H1 (cell line): Measurements from ENCODE around the gene FGD6. TPM values are rescaled to one million over a fixed set of nuclear protein-coding genes. Genes with fewer than 3 reads are reported as not detected.

Source experiments
- CTCF ChIA-PET: fragments of 300-600 bp; sonication (Branson Sonifier 250); formaldehyde crosslinking; loops from one replicate; lab custom pipeline; 2021; ENCODE audit not compliant: partially characterized antibody; lab: Charles Lee
- POLR2A ChIA-PET: fragments of 300-600 bp; sonication (Branson Sonifier 250); formaldehyde crosslinking; loops from one replicate; lab custom pipeline; 2021; ENCODE audit warnings: inconsistent platforms; ENCODE audit not compliant: partially characterized antibody; lab: Charles Lee
- DNase-seq, 2 experiments: peaks; one replicate each; pipeline versions ENCODE4 v3.0.0 to v3.0.0-alpha.2; 2010 to 2022; ENCODE audit warnings: low spot score in 2 of 2, low read depth in 1 of 2, mixed read lengths in 1 of 2
- FAIRE-seq: peaks from 2 replicates; lab custom pipeline; 2011; peaks lifted over from hg19 to GRCh38; lab: Jason Lieb, UNC
- H2AFZ ChIP-seq: 2 replicates; pipeline ENCODE4 v1.8.1; 2012; ENCODE audit warnings: low read length, inconsistent platforms
- H2AK5ac ChIP-seq: 2 replicates; pipeline ENCODE4 v1.6.1; 2013; ENCODE audit warnings: low read depth, low read length
- H2BK120ac ChIP-seq: replicated peaks from 2 replicates; pipeline ENCODE3; 2013; ENCODE audit warnings: low read depth, low read length, inconsistent platforms
- H2BK12ac ChIP-seq: 2 replicates; pipeline ENCODE4 v1.6.1; 2013; ENCODE audit warnings: low read depth, low read length
- H2BK15ac ChIP-seq: 2 replicates; pipeline ENCODE4 v1.6.1; 2013; ENCODE audit warnings: low read length
- H2BK20ac ChIP-seq: 2 replicates; pipeline ENCODE4 v1.6.1; 2013; ENCODE audit warnings: low read length
- H2BK5ac ChIP-seq: 2 replicates; pipeline ENCODE4 v1.6.1; 2013; ENCODE audit warnings: low read depth, low read length
- H3K14ac ChIP-seq: 2 replicates; pipeline ENCODE4 v1.6.1; 2013; ENCODE audit warnings: inconsistent platforms; ENCODE audit not compliant: insufficient read length
- H3K18ac ChIP-seq: 2 replicates; pipeline ENCODE4 v1.6.1; 2013; ENCODE audit warnings: low read length; ENCODE audit errors: extremely low read depth
- H3K23ac ChIP-seq: 2 replicates; pipeline ENCODE4 v1.6.1; 2013; ENCODE audit warnings: inconsistent platforms; ENCODE audit not compliant: insufficient read length
- H3K23me2 ChIP-seq: 2 replicates; pipeline ENCODE4 v1.6.1; 2013; ENCODE audit warnings: low read depth, low read length
- H3K27ac ChIP-seq: 2 replicates; pipeline ENCODE4 v1.6.1; 2011; ENCODE audit warnings: low read depth, low read length, inconsistent platforms
- H3K27me3 ChIP-seq, 4 experiments: replicated peaks in 1 of 4; 1 replicate in 1 of 4; 2 replicates in 3 of 4; pipeline versions ENCODE4 v1.6.1 to v1.8.1; 2011 to 2013; ENCODE audit warnings: low read length in 3 of 4, mild to moderate bottlenecking in 3 of 4, inconsistent platforms in 2 of 4, mixed read lengths in 2 of 4, moderate library complexity in 1 of 4; ENCODE audit not compliant: control insufficient read depth in 3 of 4, insufficient read depth in 3 of 4; ENCODE audit errors: extremely low read depth in 1 of 4
- H3K36me3 ChIP-seq, 4 experiments: 2 replicates each; pipeline versions ENCODE4 v1.6.1 to v1.8.1; 2011 to 2013; ENCODE audit warnings: mild to moderate bottlenecking in 4 of 4, low read length in 3 of 4, moderate library complexity in 2 of 4, control low read depth in 1 of 4, inconsistent platforms in 1 of 4; ENCODE audit not compliant: insufficient read depth in 4 of 4, control insufficient read depth in 2 of 4
- H3K4ac ChIP-seq: replicated peaks from 2 replicates; pipeline ENCODE3; 2013; ENCODE audit warnings: low read length, low read depth, mixed read lengths, inconsistent platforms; ENCODE audit not compliant: insufficient read length
- H3K4me1 ChIP-seq, 4 experiments: replicated peaks in 1 of 4; 1 replicate in 1 of 4; 2 replicates in 3 of 4; pipeline versions ENCODE4 v1.6.1 to v1.8.1; 2011 to 2013; ENCODE audit warnings: low read length in 3 of 4, inconsistent platforms in 2 of 4, mixed read lengths in 1 of 4; ENCODE audit not compliant: insufficient read depth in 4 of 4, control insufficient read depth in 3 of 4
- H3K4me2 ChIP-seq, 2 experiments: 2 replicates each; pipeline versions ENCODE4 v1.6.1 to v1.8.1; 2011 to 2013; ENCODE audit warnings: low read depth in 2 of 2, low read length in 2 of 2, control low read depth in 1 of 2, inconsistent platforms in 1 of 2, mild to moderate bottlenecking in 1 of 2; ENCODE audit not compliant: insufficient read depth in 1 of 2
- H3K4me3 ChIP-seq, 4 experiments: fragments of 200-600, 300-600 bp in 1 of 4; sonication (generic), shearing (Covaris generic), sonication (Bioruptor Twin) in 1 of 4; 2 replicates each; pipeline versions ENCODE4 v1.5.1 to v1.8.1; 2011 to 2016; ENCODE audit warnings: low read length in 4 of 4, low read depth in 3 of 4, control low read depth in 2 of 4, inconsistent platforms in 2 of 4, mild to moderate bottlenecking in 2 of 4, mixed read lengths in 1 of 4, moderate library complexity in 1 of 4; ENCODE audit not compliant: insufficient read depth in 2 of 4; ENCODE audit errors: extremely low read depth in 1 of 4
- H3K56ac ChIP-seq: replicated peaks from 2 replicates; pipeline ENCODE3; 2013; ENCODE audit warnings: low read depth, mild to moderate bottlenecking, mixed read lengths, low read length, inconsistent platforms; ENCODE audit not compliant: insufficient read length
- H3K79me1 ChIP-seq: 2 replicates; pipeline ENCODE4 v1.6.1; 2013; ENCODE audit warnings: low read depth, low read length, control low read depth
- H3K79me2 ChIP-seq, 2 experiments: 2 replicates each; pipeline versions ENCODE4 v1.6.1 to v1.8.1; 2012 to 2013; ENCODE audit warnings: low read length in 2 of 2, mild to moderate bottlenecking in 2 of 2, inconsistent platforms in 1 of 2; ENCODE audit not compliant: insufficient read depth in 2 of 2, control insufficient read depth in 1 of 2
- H3K9ac ChIP-seq, 4 experiments: replicated peaks in 1 of 4; 1 replicate in 1 of 4; 2 replicates in 3 of 4; pipeline versions ENCODE4 v1.6.1 to v1.8.1; 2011 to 2013; ENCODE audit warnings: low read depth in 3 of 4, low read length in 3 of 4, control low read depth in 2 of 4, mild to moderate bottlenecking in 2 of 4, moderate library complexity in 2 of 4, inconsistent platforms in 1 of 4; ENCODE audit errors: extremely low read depth in 1 of 4
- H3K9me3 ChIP-seq, 2 experiments: 2 replicates each; pipeline versions ENCODE4 v1.6.1 to v1.8.1; 2012 to 2013; ENCODE audit warnings: mild to moderate bottlenecking in 2 of 2, moderate library complexity in 2 of 2, control low read depth in 1 of 2, inconsistent platforms in 1 of 2, low read depth in 1 of 2, low read length in 1 of 2, mixed read lengths in 1 of 2; ENCODE audit not compliant: insufficient read depth in 2 of 2
- H4K20me1 ChIP-seq, 2 experiments: replicated peaks in 1 of 2; 2 replicates each; pipeline versions ENCODE3 to v1.8.1; 2011 to 2013; ENCODE audit warnings: inconsistent platforms in 2 of 2, low read length in 2 of 2, mild to moderate bottlenecking in 1 of 2; ENCODE audit not compliant: insufficient read depth in 2 of 2, control insufficient read depth in 1 of 2
- H4K5ac ChIP-seq: 2 replicates; pipeline ENCODE4 v1.6.1; 2013; ENCODE audit warnings: low read length, low read depth, mixed read lengths, inconsistent platforms; ENCODE audit not compliant: insufficient read length
- H4K8ac ChIP-seq: 2 replicates; pipeline ENCODE4 v1.8.0; 2013; ENCODE audit warnings: mild to moderate bottlenecking, moderate library complexity, low read length, inconsistent platforms; ENCODE audit not compliant: insufficient read depth; ENCODE audit errors: extremely low read depth
- H4K91ac ChIP-seq: replicated peaks from 2 replicates; pipeline ENCODE3; 2013; ENCODE audit warnings: low read length, mixed read lengths, inconsistent platforms; ENCODE audit not compliant: insufficient read length
- CBX5 ChIP-seq: fragments of 300-800, 300-1000 bp; sonication (generic); IDR thresholded peaks from 2 replicates; pipeline ENCODE4 v1.7.1; 2016; ENCODE audit warnings: antibody characterized with exemption, low read length, low read depth
- CEBPB ChIP-seq: IDR thresholded peaks from 2 replicates; pipeline ENCODE4 v1.6.1; 2012; ENCODE audit warnings: low read depth, low read length
- CTBP2 ChIP-seq: IDR thresholded peaks from 2 replicates; pipeline ENCODE4 v1.7.0; 2011; ENCODE audit warnings: borderline replicate concordance, mild to moderate bottlenecking, moderate library complexity, mixed read lengths, low read length; ENCODE audit not compliant: insufficient read depth, insufficient read length
- CTCF ChIP-seq, 3 experiments: IDR thresholded peaks; 1 replicate in 2 of 3; 2 replicates in 1 of 3; pipeline versions ENCODE4 v1.5.1 to v1.6.1; 2011; ENCODE audit warnings: low read length in 3 of 3, mild to moderate bottlenecking in 3 of 3, inconsistent platforms in 2 of 3, low read depth in 1 of 3, moderate library complexity in 1 of 3; ENCODE audit not compliant: insufficient read depth in 1 of 3; ENCODE audit errors: control extremely low read depth in 1 of 3
- HDAC2 ChIP-seq, 2 experiments: fragments of 300-600 bp in 1 of 2; sonication (generic) in 1 of 2; IDR thresholded peaks; 2 replicates each; pipeline ENCODE4 v1.6.1; 2011 to 2012; ENCODE audit warnings: low read depth in 2 of 2, low read length in 2 of 2, mild to moderate bottlenecking in 2 of 2, moderate library complexity in 2 of 2, borderline replicate concordance in 1 of 2, inconsistent platforms in 1 of 2
- MAFK ChIP-seq: IDR thresholded peaks from 2 replicates; pipeline ENCODE4 v1.6.1; 2012; ENCODE audit warnings: low read depth, mild to moderate bottlenecking, improper control_type of control experiment, low read length
- POU5F1 ChIP-seq: IDR thresholded peaks from 2 replicates; pipeline ENCODE4 v1.6.1; 2011; ENCODE audit warnings: low read depth, mild to moderate bottlenecking, low read length, moderate library complexity
- SUZ12 ChIP-seq: fragments of 200-600 bp; sonication (generic); IDR thresholded peaks from 2 replicates; pipeline ENCODE4 v1.6.1; 2012; ENCODE audit warnings: mild to moderate bottlenecking, inconsistent platforms, low read length, moderate library complexity, mixed read lengths
- WGBS, 2 experiments: shearing (Covaris generic) in 1 of 2; methylation state at CpG; one replicate each; pipeline versions ENCODE4 v1.1.6 to v1.1.7; 2013 to 2015; ENCODE audit warnings: low lambda C conversion rate in 2 of 2, mixed read lengths in 2 of 2, inconsistent platforms in 1 of 2, low coverage in 1 of 2, missing lambda C conversion rate in 1 of 2; ENCODE audit not compliant: insufficient replicate concordance in 2 of 2, insufficient coverage in 1 of 2, insufficient read length in 1 of 2; ENCODE audit errors: extremely low coverage in 1 of 2, missing lambda C conversion rate in 1 of 2; 5-methylcytosine and 5-hydroxymethylcytosine counted together
- polyA plus RNA-seq, 7 experiments: library from polyadenylated mRNA; depleted of rRNA in 3 of 7; stranded (reverse) in 5 of 7; unstranded in 2 of 7; fragments of >200 nt in 5 of 7; fragments of 200-250 nt in 2 of 7; gene quantifications; 1 replicate in 5 of 7; 2 replicates in 1 of 7; 4 replicates in 1 of 7; pipeline versions ENCODE4 v1.2.1 to v1.2.3, GENCODE V29; 2011 to 2013; ENCODE audit warnings: missing spikeins in 2 of 7, mixed read lengths in 2 of 7
- total RNA-seq: library from RNA; stranded (reverse); fragmentation: NEBNext Ultra II Directional; extraction: Animal tissue kit (Norgen Biotek cat#: 25700); gene quantifications from 2 replicates; pipeline ENCODE4 v1.2.1, GENCODE V29; 2021

FGD6 gene
- total and polyA plus RNA-seq, 2 of the 8 experiments (the other 6 are each of a cell fraction or from before 2014, with no cell fraction given), result 12.2 to 24.3 TPM

- ChIA-PET CTCF (interaction anchor here (0.6 to 2.6 kb wide), 3 partner anchors 24 to 1568 kb away, joined by 3 to 6 read pairs (median 6); no protein-coding TSS in a partner anchor), POLR2A (interaction anchor here (0.8 to 1.3 kb wide), 2 partner anchors 9 to 20 kb away, joined by 3 read pairs; no protein-coding TSS in a partner anchor)
- Histone ChIP-seq H2BK120ac (no peak overlapping the region), H3K23ac (no peak overlapping the region), H2BK15ac (no peak overlapping the region), H4K91ac (no peak overlapping the region), H3K27me3 (no peaks in the 10 kb centered on the region), H4K5ac (no peak overlapping the region), H2AK5ac (no peak overlapping the region), H3K4me1 (peaks cover 0 to 5% (median 2%) of the 10 kb centered on the region in 4 experiments; a peak in 1 of 7 replicates), H3K18ac (no peak overlapping the region), H2AFZ (no peak overlapping the region), H3K56ac (no peak overlapping the region), H4K20me1 (no peaks in the 10 kb centered on the region), H3K14ac (no peak overlapping the region), H2BK5ac (no peak overlapping the region), H3K23me2 (no peaks in the 10 kb centered on the region), H3K79me2 (no peaks in the 10 kb centered on the region), H2BK12ac (no peak overlapping the region), H3K4me3 (no peak overlapping the region), H4K8ac (no peak overlapping the region), H3K9ac (no peak overlapping the region), H2BK20ac (no peak overlapping the region), H3K4me2 (no peak overlapping the region), H3K9me3 (no peaks in the 10 kb centered on the region), H3K27ac (no peak overlapping the region), H3K4ac (no peak overlapping the region), H3K79me1 (no peaks in the 10 kb centered on the region)
- no peak for DNase-seq
- FAIRE-seq, result no peak
- WGBS, 2 experiments, result 89% methylated on average over 4 of the region's 4 CpGs; no CpG with 5 or more reads in 1 of the 2 experiments
- TF ChIP-seq MAFK (no peak), CTCF (IDR thresholded peaks at IDR 0.05; ENCODE audit: control extremely low read depth in 1 of 3, insufficient read depth in 1 of 3, low read depth in 1 of 3, low read length in 3 of 3) (no peak), CBX5 (no peak), CEBPB (no peak), CTBP2 (no peak), POU5F1 (no peak), HDAC2 (IDR thresholded peaks at IDR 0.05; ENCODE audit: borderline replicate concordance in 1 of 2, low read depth in 2 of 2, low read length in 2 of 2) (no peak), SUZ12 (no peak)
- TF ChIP-seq, all 59 proteins: peak for 0
- peaks cover 0 to 14% (median 5%) of the 10 kb centered on the region in 4 experiments; a peak in 5 of 8 replicates for H3K36me3 ChIP-seq
Measured at GRCh38 chr12:95141310-95141709, 76.0 kb downstream of the FGD6 start.
